GM12865 (cell line): ENCODE data around the gene IL1RAPL2.
"Not testable (repeated sequence)": the region's sequence is repeated elsewhere in the genome, so short reads cannot be mapped to it uniquely, and the experiment has no call there.

Experiments
- DNase-seq: peaks from one replicate; pipeline ENCODE4 v3.0.0; 2010; ENCODE audit warnings: low read depth
- H3K4me3 ChIP-seq: 2 replicates; pipeline ENCODE4 v1.5.1; 2011; ENCODE audit warnings: mild to moderate bottlenecking, low read depth, low read length, control low read depth
- CTCF ChIP-seq: IDR thresholded peaks from 2 replicates; pipeline ENCODE4 v1.5.1; 2011; ENCODE audit warnings: low read length, control low read depth, low read depth, inconsistent platforms; ENCODE audit not compliant: insufficient read depth; ENCODE audit errors: missing control alignments

IL1RAPL2 gene

GRCh38 chrX:104565791-104566680 lies at the start of gene IL1RAPL2:
Gene IL1RAPL2 (plus strand): TSS chrX:104566199.
- no peak within 1 kb of the TSS for H3K4me3 ChIP-seq
- TF ChIP-seq CTCF, result peak; percentile 13
- DNase-seq, result peak; percentile 0

- no peak overlapping the region for H3K4me3 ChIP-seq
- DNase-seq, result no peak
- TF ChIP-seq CTCF, result no peak
Observed at GRCh38 chrX:104522386-104522785, 43.6 kb upstream of the IL1RAPL2 start.

- H3K4me3 ChIP-seq, result no peak overlapping the region
- no peak for TF ChIP-seq CTCF
- no peak for DNase-seq
Observed at GRCh38 chrX:104523858-104524257, 42.1 kb upstream of the IL1RAPL2 start.

- TF ChIP-seq CTCF, result no peak
- H3K4me3 ChIP-seq, result no peak overlapping the region
- DNase-seq, result no peak
Observed at GRCh38 chrX:104539081-104539480, 26.9 kb upstream of the IL1RAPL2 start.

- not testable (repeated sequence) for H3K4me3 ChIP-seq, DNase-seq
Observed at GRCh38 chrX:104542447-104542846, 23.6 kb upstream of the IL1RAPL2 start.

- no peak for TF ChIP-seq CTCF
- no peak for DNase-seq
- no peak overlapping the region for H3K4me3 ChIP-seq
Observed at GRCh38 chrX:104564335-104564734, 1.7 kb upstream of the IL1RAPL2 start.

- no peak for DNase-seq
- TF ChIP-seq CTCF, result no peak
Observed at GRCh38 chrX:104564921-104565703, 887 bp upstream of the IL1RAPL2 start.

More at GRCh38 chrX:104564921-104565703, 887 bp upstream of the IL1RAPL2 start:
- H3K4me3 ChIP-seq, result no peak overlapping the region
